Fibroblast of skin of left quadriceps (primary cell): ENCODE measurements around the gene FAM83F.

ENCODE experiments used
- DNase-seq, 2 experiments: peaks; one replicate each; pipeline ENCODE4 v3.0.0-alpha.2; 2013; ENCODE audit warnings: low read depth in 2 of 2

Gene FAM83F

DNA sequence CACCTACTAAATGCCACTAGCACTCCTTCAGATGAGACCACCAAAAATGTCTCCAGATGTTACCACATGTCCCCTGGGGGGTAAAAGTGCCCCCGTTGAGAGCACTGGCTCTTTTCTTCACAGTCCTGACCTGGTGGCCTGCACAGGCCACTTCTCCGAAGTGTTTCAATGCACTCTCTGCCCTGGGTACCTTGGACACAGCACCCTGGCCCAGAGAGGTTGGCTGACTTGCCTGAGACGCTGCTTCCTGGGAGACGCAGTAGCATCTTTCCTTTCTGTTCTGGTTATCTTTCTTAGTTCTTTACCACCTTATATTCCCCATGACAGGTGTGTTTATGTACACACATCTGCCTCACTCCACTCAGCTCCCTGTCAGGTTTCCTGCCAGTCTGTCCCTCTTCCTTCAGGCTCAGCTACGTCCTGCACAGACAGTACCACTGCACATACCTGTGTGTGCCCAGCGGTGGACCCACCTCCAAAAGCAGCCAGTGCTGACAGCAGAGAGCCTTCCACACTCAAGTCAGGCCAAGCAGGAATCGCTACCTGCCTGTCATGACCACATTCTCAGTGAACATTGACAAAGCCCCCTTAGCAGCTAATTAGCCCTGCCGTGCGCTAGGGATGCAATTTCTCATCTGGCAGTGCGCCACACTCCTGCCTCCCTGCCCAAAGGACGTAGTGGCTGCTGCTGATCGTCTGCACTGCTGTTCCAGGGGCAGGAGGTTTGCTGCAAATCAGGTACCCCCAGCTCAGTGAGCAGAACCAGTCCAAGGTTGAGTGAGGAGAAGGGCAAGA lies 39.0 kb downstream of the FAM83F start:
- DNase-seq, result no peak

GRCh38 chr22:40035351-40035750 lies 40.6 kb downstream of the FAM83F start:
- no peak for DNase-seq

GRCh38 chr22:40036126-40036525 lies 41.4 kb downstream of the FAM83F start:
- DNase-seq, result no peak

DNA sequence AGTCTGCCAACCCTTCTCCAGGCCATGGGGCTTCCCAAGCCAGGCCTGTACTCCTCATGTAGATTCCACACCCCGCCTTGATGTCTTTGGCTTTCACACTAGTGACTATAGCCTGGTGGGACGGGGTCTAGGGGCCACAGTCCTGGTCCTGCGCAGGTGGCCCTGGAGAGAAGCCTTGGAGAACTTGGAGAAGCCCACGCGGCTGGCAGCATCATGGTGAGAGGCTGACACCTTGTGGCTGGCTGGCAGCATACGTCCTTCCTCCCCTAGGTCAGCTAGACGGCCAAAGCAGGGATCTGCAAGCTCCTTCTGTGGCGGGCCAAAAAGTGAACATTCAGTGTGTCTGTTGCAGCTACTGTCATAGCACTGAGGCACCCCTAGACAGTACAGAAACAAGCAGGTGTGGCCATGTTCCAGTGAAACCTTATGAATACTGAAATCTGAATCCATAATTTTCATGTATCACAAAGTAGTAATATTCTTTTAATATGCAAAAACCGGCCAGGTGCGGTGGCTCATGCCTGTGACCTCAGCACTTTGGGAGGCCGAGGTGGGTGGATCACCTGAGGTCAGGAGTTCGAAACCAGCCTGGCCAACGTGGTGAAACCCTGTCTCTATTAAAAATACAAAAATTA lies 42.0 kb downstream of the FAM83F start:
- no peak for DNase-seq

DNA sequence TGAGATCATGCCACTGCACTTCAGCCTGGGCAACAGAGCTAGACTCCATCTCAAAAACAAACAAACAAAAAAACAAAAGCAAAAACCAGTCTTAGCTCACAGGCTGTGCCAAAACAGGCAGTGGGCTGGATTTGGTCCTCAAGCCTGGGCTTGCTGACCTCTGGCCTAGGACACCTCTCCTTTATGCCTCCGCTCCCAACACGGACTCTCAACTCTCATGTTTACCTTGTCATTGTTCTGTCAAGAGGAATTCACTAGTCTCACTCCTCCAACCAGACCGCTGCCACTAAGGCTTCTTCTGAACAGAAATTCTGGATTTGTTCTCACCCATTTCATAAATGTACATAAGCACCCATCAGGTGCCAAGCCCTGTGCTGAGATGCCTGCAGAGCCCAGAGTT lies 42.6 kb downstream of the FAM83F start:
- DNase-seq, result no peak

DNA sequence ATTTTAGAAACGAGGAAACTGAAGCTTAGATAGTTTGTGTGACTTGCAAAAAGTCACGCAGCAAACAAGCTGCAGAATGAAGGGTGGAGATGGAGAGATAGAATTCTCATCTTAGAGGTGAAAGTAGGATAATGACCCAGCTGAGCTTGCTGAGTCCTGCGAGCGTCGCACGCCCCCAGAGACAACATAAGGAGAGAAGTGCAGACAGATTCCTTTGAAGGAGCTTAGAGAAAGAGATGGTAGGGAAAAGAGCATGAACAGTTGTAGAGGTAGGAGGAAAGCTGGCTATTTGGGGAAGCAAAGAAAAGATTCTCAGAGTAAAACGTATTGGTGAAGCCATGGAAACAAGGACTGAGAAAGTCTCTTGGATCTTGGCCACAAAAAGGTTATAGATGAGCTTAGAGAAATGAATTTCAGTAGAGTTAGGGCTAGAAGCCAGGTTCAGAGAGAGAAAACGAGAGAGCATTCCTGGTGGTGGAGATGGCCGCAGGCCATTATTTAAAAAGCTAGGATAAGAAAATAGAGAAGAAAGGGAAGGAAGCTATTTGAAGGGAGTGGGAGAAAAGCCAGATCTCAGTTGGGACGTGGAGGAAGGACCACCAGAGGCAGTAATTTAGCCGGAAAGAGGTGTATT lies 44.8 kb downstream of the FAM83F start:
- no peak for DNase-seq

DNA sequence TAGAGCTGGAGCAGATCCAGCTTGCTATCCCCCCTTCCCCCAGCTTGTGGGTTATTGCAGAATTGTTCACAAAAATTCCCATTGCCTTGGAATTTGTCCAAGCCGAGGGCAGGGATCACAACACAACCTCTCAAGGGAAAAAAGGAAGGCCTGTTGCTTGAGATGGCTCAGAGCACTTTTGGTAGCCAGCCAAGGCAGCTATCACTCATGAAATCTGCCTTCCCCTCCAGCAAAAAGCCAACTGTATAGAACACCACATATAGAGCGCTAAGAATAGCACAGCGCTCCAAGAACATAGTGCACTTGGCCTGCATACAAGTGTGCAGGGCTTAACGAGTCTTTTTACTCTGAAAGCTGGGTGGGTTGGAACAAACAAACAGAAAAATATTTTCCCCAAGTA lies 46.2 kb downstream of the FAM83F start:
- DNase-seq, result peak; percentile 64 to 69

- DNase-seq, result no peak
Measured at GRCh38 chr22:40041366-40042137, 46.8 kb downstream of the FAM83F start.

DNA sequence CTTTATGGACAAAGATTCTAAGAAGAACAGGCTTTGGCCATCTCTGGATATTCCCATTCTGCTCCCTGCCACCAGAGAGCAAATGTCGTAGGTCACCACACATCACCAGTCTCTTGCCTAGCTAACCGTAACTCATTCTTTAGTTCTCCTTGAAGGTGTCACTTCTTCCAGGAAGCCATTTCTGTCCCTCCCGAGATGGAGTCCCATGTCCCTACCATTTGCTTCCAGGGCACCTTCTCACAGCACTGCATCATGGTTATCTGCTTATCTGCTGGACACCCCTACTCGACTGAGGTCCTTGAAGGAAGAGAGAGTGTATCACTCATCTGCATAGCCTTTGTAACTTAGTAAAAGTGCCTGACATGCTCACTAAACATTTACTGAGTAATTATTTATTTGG lies 47.6 kb downstream of the FAM83F start:
- DNase-seq, result no peak

GRCh38 chr22:40043081-40043480 lies 48.3 kb downstream of the FAM83F start:
- DNase-seq, result no peak

- no peak for DNase-seq
Measured at GRCh38 chr22:40043793-40044101, 49.0 kb downstream of the FAM83F start.

- DNase-seq, result peak; percentile 99
Measured at GRCh38 chr22:40044102-40044869, 49.5 kb downstream of the FAM83F start.

DNA sequence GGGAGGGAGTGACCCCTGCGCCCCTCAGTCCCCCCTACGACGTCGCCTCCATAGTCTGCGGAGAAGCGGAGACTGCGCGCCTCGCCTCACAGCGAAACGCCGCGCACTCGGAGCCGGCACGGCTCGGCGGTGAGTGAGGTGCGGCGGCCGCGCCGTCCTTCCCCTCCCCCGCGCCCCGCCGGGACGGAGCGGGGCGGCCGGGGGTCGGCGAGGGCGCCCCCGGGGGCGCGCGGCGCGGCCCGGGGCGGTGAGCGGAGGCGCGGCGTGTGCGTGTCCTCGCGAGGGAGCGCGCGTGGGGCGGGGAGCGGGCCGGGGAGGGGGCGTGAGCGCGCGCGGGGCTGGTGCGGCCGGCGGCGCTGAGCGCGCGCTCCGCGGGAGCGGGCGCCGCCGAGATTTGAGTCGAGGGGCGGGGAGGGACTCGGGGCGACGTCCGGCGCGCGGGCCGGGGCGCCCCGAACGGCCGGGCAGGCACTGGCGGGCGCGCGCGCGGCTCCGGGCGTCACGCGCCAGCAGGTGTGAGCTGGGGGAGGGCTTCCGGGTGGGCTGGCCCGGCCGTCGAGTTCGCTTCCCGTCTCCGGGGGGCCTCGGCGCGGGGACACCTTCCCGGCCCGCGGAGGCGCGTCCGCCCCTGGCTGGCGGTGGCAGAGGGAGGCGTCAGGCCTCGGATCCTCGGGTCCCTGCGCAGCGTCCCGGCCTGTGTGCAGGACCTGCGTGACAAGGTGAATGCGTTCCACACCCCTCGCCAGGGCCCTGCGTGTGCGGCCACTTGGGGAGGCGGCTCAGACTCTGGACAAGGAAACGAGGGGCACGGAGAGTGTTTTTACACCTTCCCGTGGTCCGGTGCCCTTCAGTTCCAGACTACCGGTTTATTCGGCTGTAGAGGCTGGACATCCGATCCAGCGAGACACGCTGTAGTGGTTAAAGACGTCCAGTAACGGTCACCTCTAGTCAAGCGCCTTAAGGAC lies 50.4 kb downstream of the FAM83F start:
- DNase-seq, result no peak

GRCh38 chr22:40046126-40046525 lies 51.4 kb downstream of the FAM83F start:
- no peak for DNase-seq

GRCh38 chr22:40050258-40050657 lies 55.5 kb downstream of the FAM83F start:
- DNase-seq, result no peak

DNA sequence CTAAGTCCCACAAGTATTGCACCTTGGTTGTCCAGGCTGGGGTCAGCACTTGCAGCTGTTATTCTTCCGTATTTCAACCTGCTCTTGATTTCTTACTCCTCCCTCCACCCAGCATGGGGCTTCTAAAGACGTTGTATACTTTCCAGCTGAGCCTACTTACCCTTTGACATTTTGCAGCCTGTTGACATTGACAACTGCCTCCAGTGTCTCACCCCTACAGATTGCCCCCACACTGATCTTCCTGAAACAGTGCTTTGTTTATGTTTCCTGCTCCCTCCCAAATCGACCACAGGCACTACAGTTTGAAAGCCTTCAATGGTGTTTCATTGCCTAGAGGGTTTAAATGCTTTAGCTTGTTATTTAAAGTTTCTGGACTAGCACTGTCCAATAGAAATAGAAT lies 56.6 kb downstream of the FAM83F start:
- no peak for DNase-seq

DNA sequence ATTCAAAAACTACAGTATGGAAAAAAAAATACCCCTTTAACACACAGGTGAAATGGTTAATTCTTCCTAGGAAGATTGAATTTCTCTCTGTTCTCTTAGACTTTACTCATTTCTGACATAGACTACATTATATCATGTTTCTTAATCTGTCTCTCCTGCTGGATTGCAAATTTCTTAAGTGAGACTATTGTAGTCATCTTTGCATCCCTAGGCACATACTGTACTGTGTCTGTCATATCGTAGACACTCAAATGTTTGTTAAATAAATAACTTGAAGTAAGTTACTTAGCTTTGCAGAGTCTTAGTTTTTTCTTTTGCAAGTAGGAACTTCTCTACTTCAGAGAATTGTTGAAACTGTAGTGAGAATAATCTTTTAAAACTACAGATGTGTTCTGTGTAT lies 58.7 kb downstream of the FAM83F start:
- no peak for DNase-seq

DNA sequence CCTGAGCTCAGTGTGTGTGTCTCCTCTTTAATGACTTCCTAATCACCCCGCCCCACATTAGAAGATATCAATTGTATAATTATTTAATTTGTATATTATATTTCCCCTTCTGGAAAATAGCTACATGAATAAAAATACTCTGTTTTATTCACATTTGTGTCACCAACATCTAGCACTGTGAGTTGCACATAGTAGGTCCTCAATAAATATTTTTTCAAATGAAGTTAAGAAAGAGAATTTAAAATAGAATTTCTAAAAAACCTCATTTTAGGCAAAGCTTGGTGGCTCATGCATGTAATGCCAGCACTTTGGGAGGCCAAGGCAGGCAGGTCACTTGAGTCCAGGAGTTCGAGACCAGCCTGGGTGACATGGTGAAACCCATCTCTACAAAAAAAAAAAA lies 59.7 kb downstream of the FAM83F start:
- DNase-seq, result no peak

DNA sequence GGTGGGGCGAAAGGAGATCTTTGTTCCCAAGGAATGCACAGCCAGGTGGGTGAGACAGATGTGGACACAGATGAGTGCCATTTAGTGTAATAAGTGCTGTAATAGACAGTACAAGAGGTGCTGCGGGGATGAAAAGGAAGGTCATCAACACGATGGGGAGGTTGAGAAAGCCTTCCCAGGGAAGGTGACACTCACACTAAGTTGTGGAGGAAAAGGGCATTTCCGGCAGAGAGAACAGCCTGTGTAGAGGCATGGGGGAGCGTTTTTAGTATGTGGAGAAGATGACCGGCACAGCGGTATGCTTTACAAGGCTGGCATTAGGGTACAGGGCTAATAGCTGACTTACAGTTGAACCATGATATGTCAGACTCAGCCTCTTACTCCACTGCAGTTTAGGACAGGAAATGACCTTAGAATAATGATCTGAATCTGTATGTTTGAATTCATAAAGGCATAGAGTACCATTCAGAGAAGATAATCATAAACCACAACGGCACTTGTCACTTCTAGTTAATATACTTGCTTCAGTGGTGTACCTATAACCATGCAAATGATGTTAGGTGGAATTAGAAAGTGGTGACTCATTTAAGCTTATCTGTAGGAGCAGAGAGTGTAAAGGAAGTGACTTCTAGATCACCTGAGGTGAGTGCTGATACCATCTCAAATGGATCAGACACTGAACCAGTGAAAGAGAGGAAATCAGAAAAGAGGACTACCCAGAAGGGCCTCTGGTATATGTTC lies 60.6 kb downstream of the FAM83F start:
- no peak for DNase-seq

DNA sequence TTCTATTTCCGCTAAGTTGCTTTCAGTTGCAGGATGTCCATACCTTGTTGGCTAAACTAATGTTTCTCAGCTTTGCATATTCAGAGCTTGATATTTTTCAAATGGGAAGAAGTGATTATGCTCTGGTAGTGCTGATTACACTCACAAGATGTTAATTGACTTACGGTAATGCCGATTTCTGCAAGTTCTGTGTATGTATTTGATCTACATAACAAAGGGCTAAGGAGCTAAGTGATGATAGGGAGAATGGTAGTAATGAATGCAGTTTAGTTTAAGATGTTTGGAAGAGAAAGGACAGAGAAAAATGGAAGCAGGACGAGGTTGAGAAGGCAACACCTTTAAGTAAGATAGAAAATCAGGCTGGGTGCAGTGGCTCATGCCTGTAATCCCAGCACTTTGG lies 61.4 kb downstream of the FAM83F start:
- DNase-seq, result no peak
